CD4-positive, alpha-beta T cell (primary cell): ENCODE data around the gene TDRD5. TPM values are rescaled to one million over a fixed set of nuclear protein-coding genes. Genes with fewer than 3 reads are reported as not detected.
A peak's percentile ranks its signal among the peaks of the same experiment; 100 is the strongest.

ENCODE experiments used
- ATAC-seq: fragments of 200-7000 bp; cut with Tn5 transposase; one replicate; pipeline ENCODE4 v1.10.0; 2022; ENCODE audit warnings: mild to moderate bottlenecking; ENCODE audit not compliant: poor library complexity
- CTCF ChIA-PET: fragments of 350-600 bp; sonication (Branson Sonifier 250); formaldehyde crosslinking; loops from one replicate; lab custom pipeline; 2021; ENCODE audit warnings: antibody characterized with exemption, inconsistent platforms; lab: Charles Lee
- POLR2A ChIA-PET: fragments of 350-600 bp; sonication (Branson Sonifier 250); formaldehyde crosslinking; loops from one replicate; lab custom pipeline; 2021; ENCODE audit warnings: antibody characterized with exemption, inconsistent platforms; lab: Charles Lee
- DNase-seq, 14 experiments: peaks; one replicate each; pipeline ENCODE4 v3.0.0-alpha.2; 2013 to 2020; ENCODE audit warnings: mixed read lengths in 2 of 14
- H3K27ac ChIP-seq, 2 donors: one replicate each; pipeline versions ENCODE4 v1.5.1 to v1.7.0; 2013; ENCODE audit warnings: low read length in 2 of 2, low read depth in 1 of 2, mild to moderate bottlenecking in 1 of 2
- H3K27me3 ChIP-seq, 2 experiments: 1 replicate in 1 of 2; 2 replicates in 1 of 2; pipeline versions ENCODE4 v1.6.1 to v1.7.0; 2013; ENCODE audit warnings: low read length in 2 of 2, control low read depth in 1 of 2, mild to moderate bottlenecking in 1 of 2, moderate library complexity in 1 of 2; ENCODE audit not compliant: insufficient read depth in 2 of 2, control insufficient read depth in 1 of 2
- H3K36me3 ChIP-seq: one replicate; pipeline ENCODE4 v1.6.1; 2013; ENCODE audit warnings: low read length, control low read depth; ENCODE audit not compliant: insufficient read depth
- H3K4me1 ChIP-seq: one replicate; pipeline ENCODE4 v1.6.1; 2013; ENCODE audit warnings: low read length, control low read depth; ENCODE audit not compliant: insufficient read depth
- H3K4me3 ChIP-seq: one replicate; pipeline ENCODE4 v1.5.1; 2013; ENCODE audit warnings: mild to moderate bottlenecking, low read length, moderate library complexity
- H3K9me3 ChIP-seq, 2 experiments: 1 replicate in 1 of 2; 2 replicates in 1 of 2; pipeline versions ENCODE4 v1.6.1 to v1.7.0; 2013; ENCODE audit warnings: low read length in 2 of 2, mild to moderate bottlenecking in 2 of 2, control low read depth in 1 of 2, moderate library complexity in 1 of 2; ENCODE audit not compliant: control insufficient read depth in 1 of 2, insufficient read depth in 1 of 2
- H3K27ac Mint-ChIP-seq: one replicate; pipeline ENCODE4 v1.8.0; 2020; ENCODE audit warnings: mixed read lengths
- H3K27me3 Mint-ChIP-seq: one replicate; pipeline ENCODE4 v1.8.0; 2021; ENCODE audit warnings: mixed read lengths
- H3K36me3 Mint-ChIP-seq: one replicate; pipeline ENCODE4 v1.8.0; 2021; ENCODE audit warnings: low read depth, mixed read lengths
- H3K4me1 Mint-ChIP-seq: one replicate; pipeline ENCODE4 v1.8.0; 2021; ENCODE audit warnings: low read depth, mixed read lengths
- H3K4me3 Mint-ChIP-seq: one replicate; pipeline ENCODE4 v1.8.0; 2020; ENCODE audit warnings: mild to moderate bottlenecking, mixed read lengths
- H3K9me3 Mint-ChIP-seq: one replicate; pipeline ENCODE4 v1.8.0; 2020; ENCODE audit warnings: mixed read lengths
- intact Hi-C, 2 experiments: fragments of 100-400 bp; cut with DNase I in 1 of 2; cut with micrococcal nuclease in 1 of 2; formaldehyde crosslinking; loops; one replicate each; pipeline versions ENCODE4 v1.15.1 to v1.9.0; 2023 to 2025; cut with DNase I, micrococcal nuclease
- total RNA-seq, 174 experiments: library from RNA in 2 of 174; stranded (reverse) in 2 of 174; gene quantifications; one replicate each; pipeline ENCODE4 v1.2.3 and lab custom pipeline; 2021 to 2026
- TF ChIP-seq, protein P1 (sequence below): fragments of 200-600 bp; IDR thresholded peaks from one replicate; pipeline ENCODE4 v1.8.0; 2022; ENCODE audit warnings: antibody characterized with exemption, mild to moderate bottlenecking

Gene TDRD5
- total RNA-seq, 2 experiments from 2014 or later: not detected

DNA sequence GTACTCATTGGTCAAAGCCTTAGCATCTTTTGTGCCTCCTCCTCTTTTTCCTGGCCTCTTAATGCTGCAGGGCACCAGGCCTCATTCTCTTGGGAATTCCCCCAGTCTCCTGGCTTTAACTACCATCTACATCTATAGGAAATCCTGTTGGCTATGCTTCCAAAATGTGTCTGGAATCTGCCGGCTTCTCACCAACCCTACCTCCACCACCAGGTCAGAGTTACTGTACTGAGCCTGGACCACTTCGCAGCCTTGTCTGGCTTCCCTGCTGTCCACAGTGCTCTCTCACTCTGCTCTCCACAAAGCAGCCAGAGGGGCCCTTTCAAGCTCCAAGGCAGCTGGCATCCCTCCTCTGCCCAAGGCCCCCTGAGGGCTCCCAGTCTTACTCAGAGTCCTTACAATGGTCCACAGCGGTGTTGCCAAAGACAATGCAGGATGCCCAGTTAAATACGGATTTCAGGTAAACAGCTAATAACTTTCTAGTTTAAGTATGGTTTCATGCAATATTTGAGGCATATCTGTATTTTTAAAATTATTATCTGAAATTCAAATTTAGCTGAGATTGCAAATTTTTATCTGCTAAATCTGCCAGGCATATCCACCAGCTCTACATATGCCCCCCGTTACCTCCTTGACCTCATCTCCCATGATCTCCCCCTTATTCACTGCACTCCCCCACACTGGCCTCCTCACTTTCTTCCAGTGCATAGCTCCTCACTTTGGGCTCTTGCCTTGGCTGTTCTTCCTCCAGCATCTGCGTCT is 117.0 kb downstream of the TDRD5 start:
- peaks cover 6% of the 10 kb centered on the region for H3K36me3 Mint-ChIP-seq
- H3K27ac Mint-ChIP-seq: peak overlapping the region; percentile 74
- ChIA-PET CTCF (interaction anchor here (2.5 to 3.2 kb wide), 2 partner anchors 101 to 106 kb away, joined by 24 to 38 read pairs; no protein-coding TSS in a partner anchor), POLR2A (interaction anchor here (2.0 kb wide), 1 partner anchor 101 kb away, joined by 9 read pairs; no protein-coding TSS in a partner anchor)
- no peak for ATAC-seq
- peaks cover 25% of the 10 kb centered on the region for H3K4me1 Mint-ChIP-seq
- Histone ChIP-seq H3K27ac (no peak overlapping the region), H3K27me3 (no peaks in the 10 kb centered on the region), H3K9me3 (no peaks in the 10 kb centered on the region), H3K36me3 (no peaks in the 10 kb centered on the region), H3K4me3 (no peak overlapping the region), H3K4me1 (peaks cover 15% of the 10 kb centered on the region)
- intact Hi-C loops: loop anchor here (5.0 kb wide), 2 partner anchors 174 to 774 kb away; partner anchors contain the start of gene TOR1AIP1 (in 1 of the 2)
- H3K27me3 Mint-ChIP-seq: no peaks in the 10 kb centered on the region
- H3K4me3 Mint-ChIP-seq: no peak overlapping the region
- TF ChIP-seq, protein P1, sequence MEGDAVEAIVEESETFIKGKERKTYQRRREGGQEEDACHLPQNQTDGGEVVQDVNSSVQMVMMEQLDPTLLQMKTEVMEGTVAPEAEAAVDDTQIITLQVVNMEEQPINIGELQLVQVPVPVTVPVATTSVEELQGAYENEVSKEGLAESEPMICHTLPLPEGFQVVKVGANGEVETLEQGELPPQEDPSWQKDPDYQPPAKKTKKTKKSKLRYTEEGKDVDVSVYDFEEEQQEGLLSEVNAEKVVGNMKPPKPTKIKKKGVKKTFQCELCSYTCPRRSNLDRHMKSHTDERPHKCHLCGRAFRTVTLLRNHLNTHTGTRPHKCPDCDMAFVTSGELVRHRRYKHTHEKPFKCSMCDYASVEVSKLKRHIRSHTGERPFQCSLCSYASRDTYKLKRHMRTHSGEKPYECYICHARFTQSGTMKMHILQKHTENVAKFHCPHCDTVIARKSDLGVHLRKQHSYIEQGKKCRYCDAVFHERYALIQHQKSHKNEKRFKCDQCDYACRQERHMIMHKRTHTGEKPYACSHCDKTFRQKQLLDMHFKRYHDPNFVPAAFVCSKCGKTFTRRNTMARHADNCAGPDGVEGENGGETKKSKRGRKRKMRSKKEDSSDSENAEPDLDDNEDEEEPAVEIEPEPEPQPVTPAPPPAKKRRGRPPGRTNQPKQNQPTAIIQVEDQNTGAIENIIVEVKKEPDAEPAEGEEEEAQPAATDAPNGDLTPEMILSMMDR: no peak
- no peak for DNase-seq
- H3K9me3 Mint-ChIP-seq: peaks cover 11% of the 10 kb centered on the region

DNA sequence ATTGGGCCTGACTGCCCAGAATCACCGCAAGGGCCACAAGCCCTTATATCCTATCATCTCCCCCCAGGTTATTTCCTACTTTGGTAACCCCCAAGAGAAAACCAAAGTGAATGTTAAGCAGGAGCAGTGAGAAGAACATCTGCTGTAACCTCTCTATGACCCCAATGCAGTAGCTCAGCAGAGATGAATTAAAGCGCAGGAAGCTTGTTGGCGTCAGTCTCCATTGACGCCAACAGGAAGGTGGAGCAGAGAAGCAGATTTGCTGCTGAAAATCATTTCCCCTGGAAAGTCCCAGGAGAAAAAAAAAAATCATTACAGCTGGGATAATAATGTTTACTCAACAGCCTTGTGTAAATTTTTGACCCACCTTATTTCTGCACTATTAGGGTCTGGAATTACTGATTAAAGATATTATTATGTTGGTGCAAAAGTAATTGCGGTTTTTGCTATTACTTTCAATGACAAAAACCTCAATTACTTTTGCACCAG is 118.3 kb downstream of the TDRD5 start:
- intact Hi-C loops: loop anchor here (5.0 kb wide), 2 partner anchors 172 to 772 kb away; partner anchors contain the start of gene TOR1AIP1 (in 1 of the 2)
- ATAC-seq (peak; percentile 98), DNase-seq (peak in 11 of 14 experiments; percentile 3 to 89 (median 27))
- Histone ChIP-seq H3K4me1 (peaks cover 15% of the 10 kb centered on the region), H3K27ac (no peak overlapping the region), H3K4me3 (no peak overlapping the region), H3K36me3 (no peaks in the 10 kb centered on the region), H3K27me3 (no peaks in the 10 kb centered on the region), H3K9me3 (peaks cover 0 to 9% of the 10 kb centered on the region in 2 experiments)
- Mint-ChIP-seq H3K27ac (peak overlapping the region; percentile 74), H3K4me3 (no peak overlapping the region), H3K36me3 (peaks cover 15% of the 10 kb centered on the region), H3K27me3 (no peaks in the 10 kb centered on the region), H3K9me3 (peaks cover 19% of the 10 kb centered on the region), H3K4me1 (peaks cover 25% of the 10 kb centered on the region)
- TF ChIP-seq, protein P1: no peak
- ChIA-PET POLR2A (interaction anchor here (1.1 to 2.1 kb wide), 5 partner anchors 100 to 173 kb away, joined by 3 to 16 read pairs (median 6); no protein-coding TSS in a partner anchor), CTCF (interaction anchor here (0.6 to 3.2 kb wide), 5 partner anchors 52 to 173 kb away, joined by 3 to 38 read pairs (median 3); no protein-coding TSS in a partner anchor)

DNA sequence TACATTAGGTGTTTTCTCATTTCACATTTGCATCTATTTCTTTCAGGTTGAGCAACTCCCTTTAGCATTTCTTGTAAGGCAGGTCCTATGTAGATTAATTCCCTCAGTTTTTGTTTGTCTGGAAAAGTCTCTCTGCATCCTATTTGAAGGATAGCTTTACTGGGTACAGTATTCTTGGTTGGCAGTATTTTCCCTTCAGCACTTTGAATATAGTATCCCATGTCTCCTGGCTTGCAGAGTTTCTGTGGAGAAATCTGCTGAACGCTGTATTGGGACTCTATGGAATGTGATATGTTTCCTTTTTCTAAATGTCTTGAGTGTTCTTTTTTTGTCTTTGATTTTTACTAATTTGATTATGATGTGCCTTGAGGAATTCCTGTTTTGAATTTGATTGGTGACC is 122.5 kb downstream of the TDRD5 start:
- no peak for DNase-seq
- peaks cover 0 to 36% of the 10 kb centered on the region in 2 experiments for H3K9me3 ChIP-seq
- Mint-ChIP-seq H3K36me3 (peaks cover 40% of the 10 kb centered on the region), H3K27ac (no peak overlapping the region), H3K9me3 (peaks cover 46% of the 10 kb centered on the region), H3K27me3 (no peaks in the 10 kb centered on the region), H3K4me3 (no peak overlapping the region), H3K4me1 (peaks cover 16% of the 10 kb centered on the region)
- no peak for ATAC-seq
- TF ChIP-seq, protein P1: no peak
- intact Hi-C loops: no loop called here
- H3K36me3 ChIP-seq: no peaks in the 10 kb centered on the region
- H3K4me3 ChIP-seq: no peak overlapping the region
- no peak overlapping the region for H3K27ac ChIP-seq
- H3K4me1 ChIP-seq: peaks cover 15% of the 10 kb centered on the region
- ChIA-PET CTCF (interaction anchor here (1.2 kb wide), 1 partner anchor 21 kb away, joined by 4 read pairs; no protein-coding TSS in a partner anchor), POLR2A (interaction anchor here (0.6 kb wide), 1 partner anchor 495 kb away, joined by 3 read pairs; no protein-coding TSS in a partner anchor)
- no peaks in the 10 kb centered on the region for H3K27me3 ChIP-seq
